A549 treated with Mapracorat at 1 μM for 4 hours (cell line): Measurements from ENCODE around the gene NOC4L. TPM values are rescaled to one million over a fixed set of nuclear protein-coding genes. Genes with fewer than 3 reads are reported as not detected.

Experiments
- total RNA-seq: library from RNA; stranded (reverse); fragments of 200-300 nt; extraction: Qiagen RNA extraction; gene quantifications from 5 replicates; pipeline ENCODE4 v1.2.3, GENCODE V29; 2022

Gene NOC4L
- total RNA-seq, result 37.9 to 60.3 TPM (median 57.7 TPM) in 5 replicates

DNA sequence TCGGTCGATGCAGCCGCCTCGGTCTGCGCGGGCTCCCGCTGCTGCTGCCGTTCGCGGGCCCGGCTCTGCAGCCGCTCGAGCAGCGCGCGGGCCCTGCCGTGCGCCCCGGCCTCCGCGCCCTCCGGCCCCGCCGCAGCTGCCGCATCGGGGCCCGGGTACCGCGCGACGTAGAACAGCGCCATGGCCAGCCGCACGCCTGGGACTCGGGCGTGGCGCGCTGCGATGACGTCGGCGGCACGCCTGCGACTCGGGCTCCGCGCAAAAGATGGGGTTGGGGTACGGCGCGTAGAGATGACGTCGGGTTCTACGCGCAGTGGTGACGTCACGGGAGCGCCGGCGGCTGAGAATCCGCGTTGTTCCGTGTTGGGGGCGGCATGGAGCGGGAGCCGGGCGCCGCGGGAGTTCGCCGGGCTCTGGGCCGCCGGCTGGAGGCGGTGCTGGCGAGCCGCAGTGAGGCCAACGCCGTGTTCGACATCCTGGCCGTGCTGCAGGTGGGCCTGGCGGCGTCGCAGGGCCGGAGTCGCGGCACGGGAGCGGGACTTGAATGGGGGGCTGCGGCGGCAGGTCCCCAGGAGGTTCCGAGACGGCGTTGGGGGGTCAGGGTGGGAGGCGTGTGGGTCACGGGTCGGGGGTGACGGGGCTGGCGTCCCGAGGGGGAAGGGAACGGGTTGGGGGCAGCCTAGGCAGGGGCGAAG lies at the start of gene NOC4L, which contains the start of gene DDX51:
Gene NOC4L (plus strand): TSS at position 343 of the 695 bp plus-strand sequence. CDS start 32 bp downstream, at position 375.
Gene DDX51 (minus strand): TSS at position 205 of the 695 bp plus-strand sequence. CDS start 23 bp downstream, at position 182.

Other genes with a start within 250 kb of the NOC4L start
- 18.3 to 31.1 TPM (median 29.3 TPM) in 5 replicates for gene ULK1, start 249.8 kb upstream of the NOC4L start, total RNA-seq
- gene PUS1, start 215.2 kb upstream of the NOC4L start, total RNA-seq, result 49.9 to 80.1 TPM (median 71.3 TPM) in 5 replicates
- 21.4 to 24.9 TPM (median 24.2 TPM) in 5 replicates for gene EP400, start 194.5 kb upstream of the NOC4L start, total RNA-seq
- gene DDX51, start 138 bp upstream of the NOC4L start, total RNA-seq, result 19.4 to 29.4 TPM (median 26.5 TPM) in 5 replicates
- 2.8 to 6.3 TPM (median 4.7 TPM) in 5 replicates for gene GALNT9, start 185.1 kb downstream of the NOC4L start, total RNA-seq